HepG2 (cell line): ENCODE data around the gene PELI3. TPM values are rescaled to one million over a fixed set of nuclear protein-coding genes. Genes with fewer than 3 reads are reported as not detected.

Experiments
- ATAC-seq: fragments of 200-7000 bp; cut with Tn5 transposase; 3 replicates; pipeline ENCODE4 v1.9.1; 2020; ENCODE audit warnings: mild to moderate bottlenecking, moderate library complexity
- BruUV-seq: library from RNA; stranded (reverse); fragments of 400-500 nt; replicated peaks from 2 replicates; lab custom pipeline; 2021; lab: Mats Ljungman, UMichigan
- CTCF ChIA-PET: fragments of 300-600 bp; formaldehyde crosslinking; extraction: SDS; loops from one replicate; lab custom pipeline; 2021; ENCODE audit warnings: low total read pairs, inconsistent platforms, low intra/inter-chr PET ratio; lab: Yijun Ruan, JAX
- POLR2A ChIA-PET: fragments of 350-600 bp; sonication (Branson Sonifier 250); formaldehyde crosslinking; loops from one replicate; lab custom pipeline; 2020; ENCODE audit warnings: antibody characterized with exemption, inconsistent platforms; lab: Yijun Ruan, JAX
- DNase-seq: peaks from one replicate; pipeline ENCODE4 v3.0.0-alpha.2; 2015; ENCODE audit warnings: low spot score
- FAIRE-seq: peaks from 3 replicates; lab custom pipeline; 2011; peaks lifted over from hg19 to GRCh38; lab: Jason Lieb, UNC
- H2AFZ ChIP-seq: one replicate; pipeline ENCODE4 v1.6.1; 2011; ENCODE audit warnings: low read length, inconsistent platforms
- H3K27ac ChIP-seq: fragments of 300-600 bp; 3 replicates; pipeline ENCODE4 v1.8.0; 2011; ENCODE audit warnings: mixed run types, mild to moderate bottlenecking, mixed read lengths, low read length, inconsistent platforms; ENCODE audit not compliant: insufficient read depth; ENCODE audit errors: extremely low read length
- H3K27me3 ChIP-seq, 2 experiments: fragments of 200-600 bp in 1 of 2; 2 replicates in 1 of 2; 3 replicates in 1 of 2; pipeline versions ENCODE4 v1.6.0 to v1.8.0; 2011; ENCODE audit warnings: low read length in 2 of 2, mild to moderate bottlenecking in 2 of 2, moderate library complexity in 2 of 2, inconsistent platforms in 1 of 2; ENCODE audit not compliant: insufficient read depth in 2 of 2, control insufficient read depth in 1 of 2
- H3K36me3 ChIP-seq, 2 experiments: fragments of 200-600 bp in 1 of 2; replicated peaks in 1 of 2; 2 replicates in 1 of 2; 3 replicates in 1 of 2; pipeline versions ENCODE4 v1.5.1 to v1.8.0; 2011; ENCODE audit warnings: low read length in 2 of 2, inconsistent platforms in 1 of 2; ENCODE audit not compliant: insufficient read depth in 2 of 2, control insufficient read depth in 1 of 2
- H3K4me1 ChIP-seq: 2 replicates; pipeline ENCODE4 v1.5.1; 2012; ENCODE audit warnings: low read length, inconsistent platforms; ENCODE audit not compliant: insufficient read depth
- H3K4me2 ChIP-seq: 2 replicates; pipeline ENCODE4 v1.6.0; 2011; ENCODE audit warnings: low read depth, low read length, inconsistent platforms
- H3K4me3 ChIP-seq, 3 experiments: fragments of 200-600 bp in 1 of 3; sonication (generic), shearing (Covaris generic) in 1 of 3; replicated peaks in 1 of 3; 2 replicates each; pipeline ENCODE4 v1.5.1; 2011 to 2016; ENCODE audit warnings: low read length in 3 of 3, inconsistent platforms in 2 of 3, low read depth in 2 of 3, mild to moderate bottlenecking in 2 of 3, control low read depth in 1 of 3, mixed read lengths in 1 of 3; ENCODE audit not compliant: insufficient read depth in 1 of 3
- H3K79me2 ChIP-seq: one replicate; pipeline ENCODE4 v1.6.1; 2011; ENCODE audit warnings: low read length, inconsistent platforms; ENCODE audit not compliant: insufficient read depth
- H3K9ac ChIP-seq: 2 replicates; pipeline ENCODE4 v1.6.0; 2011; ENCODE audit warnings: mild to moderate bottlenecking, low read depth, low read length, inconsistent platforms; ENCODE audit not compliant: insufficient read depth
- H3K9me3 ChIP-seq: 2 replicates; pipeline ENCODE4 v1.5.1; 2012; ENCODE audit warnings: mild to moderate bottlenecking, low read length
- H4K20me1 ChIP-seq: 2 replicates; pipeline ENCODE4 v1.6.0; 2011; ENCODE audit warnings: inconsistent platforms, mild to moderate bottlenecking, low read length, moderate library complexity; ENCODE audit not compliant: insufficient read depth
- MED8 ChIP-seq: sonication (generic); formaldehyde crosslinking; IDR thresholded peaks from 2 replicates; pipeline ENCODE4 v1.8.1; 2023; ENCODE audit warnings: mild to moderate bottlenecking, missing genetic modification reagents; ENCODE audit not compliant: insufficient replicate concordance
- NFIC ChIP-seq: IDR thresholded peaks from 2 replicates; pipeline ENCODE4 v1.6.1; 2012; ENCODE audit warnings: mild to moderate bottlenecking, low read length, inconsistent platforms
- NFRKB ChIP-seq: fragments of 450-650 bp; IDR thresholded peaks from 2 replicates; pipeline ENCODE4 v1.6.1; 2017
- RCOR2 ChIP-seq: IDR thresholded peaks from 2 replicates; pipeline ENCODE4 v1.6.1; 2016; ENCODE audit warnings: missing biosample characterization, missing genetic modification reagents
- ZBTB38 ChIP-seq: sonication (generic); formaldehyde crosslinking; IDR thresholded peaks from 2 replicates; pipeline ENCODE4 v1.5.1; 2020; ENCODE audit warnings: mild to moderate bottlenecking, missing genetic modification reagents
- ZNF143 ChIP-seq: sonication (generic); formaldehyde crosslinking; IDR thresholded peaks from 2 replicates; pipeline ENCODE4 v1.4.0; 2020; ENCODE audit warnings: missing genetic modification reagents
- ZNF839 ChIP-seq: sonication (generic); formaldehyde crosslinking; IDR thresholded peaks from 2 replicates; pipeline ENCODE4 v1.4.0; 2020; ENCODE audit warnings: missing genetic modification reagents, mild to moderate bottlenecking, borderline replicate concordance
- WGBS: methylation state at CpG from one replicate; pipeline ENCODE4 v1.1.6; 2017; ENCODE audit warnings: low lambda C conversion rate; 5-methylcytosine and 5-hydroxymethylcytosine counted together
- in situ Hi-C: cut with HindIII; loops from 2 replicates; pipeline ENCODE4 v1.10.0; 2017; ENCODE audit warnings: low pct_unique_long_range_greater_than_20kb; ENCODE audit not compliant: extremely low pct_ligation_motif_present
- intact Hi-C: fragments of 100-400 bp; cut with micrococcal nuclease; formaldehyde crosslinking; loops from one replicate; pipeline ENCODE4 v1.10.0; 2022; ENCODE audit not compliant: unreplicated experiment
- polyA plus RNA-seq, 8 experiments: library from polyadenylated mRNA; depleted of rRNA in 3 of 8; stranded (reverse) in 7 of 8; unstranded in 1 of 8; fragments of >200 nt; fragmentation: Illumina TruSeq in 4 of 8; extraction: Trizol in 4 of 8; gene quantifications; 2 replicates each; pipeline versions ENCODE4 v1.2.1 to v1.2.3, GENCODE V29; 2011 to 2016; ENCODE audit warnings: low read depth in 4 of 8, missing spikeins in 1 of 8, mixed read lengths in 1 of 8; ENCODE audit not compliant: insufficient read depth in 1 of 8
- total RNA-seq, 5 experiments: library from RNA; depleted of rRNA; stranded (reverse); fragments of >200 nt; fragmentation: Illumina TruSeq; extraction: Trizol; gene quantifications; 2 replicates each; pipeline ENCODE4 v1.2.3, GENCODE V29; 2016; ENCODE audit warnings: low read depth in 1 of 5
- TF ChIP-seq, protein P1 (sequence below): sonication (generic); formaldehyde crosslinking; IDR thresholded peaks from 2 replicates; pipeline ENCODE4 v1.4.0; 2020; ENCODE audit warnings: mild to moderate bottlenecking, missing genetic modification reagents
- TF ChIP-seq, protein P2 (sequence below): sonication (generic); formaldehyde crosslinking; IDR thresholded peaks from 2 replicates; pipeline ENCODE4 v1.4.0; 2020; ENCODE audit warnings: mild to moderate bottlenecking, low read depth, missing genetic modification reagents
- TF ChIP-seq, protein P3 (sequence below): sonication (generic); formaldehyde crosslinking; IDR thresholded peaks from 2 replicates; pipeline ENCODE4 v1.5.1; 2020; ENCODE audit warnings: mild to moderate bottlenecking, missing genetic modification reagents, borderline replicate concordance
- TF ChIP-seq, protein P4 (sequence below): sonication (generic); formaldehyde crosslinking; conservative IDR thresholded peaks from 2 replicates; pipeline ENCODE4 v1.5.0; 2020; ENCODE audit warnings: missing genetic modification reagents

The PELI3 gene
- total and polyA plus RNA-seq, 2 of the 13 experiments (the other 11 are each of a cell fraction or from before 2014, with no cell fraction given) = 2.0 to 4.0 TPM

DNA sequence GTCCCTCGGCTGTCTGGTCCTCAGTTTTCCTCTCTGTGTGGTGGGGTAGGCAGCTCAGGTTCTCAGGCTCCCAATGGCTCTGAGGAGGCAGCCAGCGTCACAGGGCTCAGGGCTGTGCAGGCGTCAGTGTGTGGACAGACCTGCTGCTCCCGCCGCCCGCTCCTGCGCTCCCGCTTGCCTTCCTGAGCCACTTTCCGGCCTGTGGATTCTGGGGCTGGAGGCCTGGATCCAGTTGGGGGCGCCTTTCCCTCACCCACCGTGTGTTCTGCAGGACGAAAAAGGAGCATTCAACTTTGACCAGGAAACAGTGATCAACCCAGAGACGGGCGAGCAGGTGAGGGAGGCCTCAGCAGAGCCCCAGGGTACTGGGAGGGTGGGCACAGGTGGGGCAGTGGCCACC lies 28.2 kb downstream of the PELI3 start (continued):
- TF ChIP-seq, protein P1, sequence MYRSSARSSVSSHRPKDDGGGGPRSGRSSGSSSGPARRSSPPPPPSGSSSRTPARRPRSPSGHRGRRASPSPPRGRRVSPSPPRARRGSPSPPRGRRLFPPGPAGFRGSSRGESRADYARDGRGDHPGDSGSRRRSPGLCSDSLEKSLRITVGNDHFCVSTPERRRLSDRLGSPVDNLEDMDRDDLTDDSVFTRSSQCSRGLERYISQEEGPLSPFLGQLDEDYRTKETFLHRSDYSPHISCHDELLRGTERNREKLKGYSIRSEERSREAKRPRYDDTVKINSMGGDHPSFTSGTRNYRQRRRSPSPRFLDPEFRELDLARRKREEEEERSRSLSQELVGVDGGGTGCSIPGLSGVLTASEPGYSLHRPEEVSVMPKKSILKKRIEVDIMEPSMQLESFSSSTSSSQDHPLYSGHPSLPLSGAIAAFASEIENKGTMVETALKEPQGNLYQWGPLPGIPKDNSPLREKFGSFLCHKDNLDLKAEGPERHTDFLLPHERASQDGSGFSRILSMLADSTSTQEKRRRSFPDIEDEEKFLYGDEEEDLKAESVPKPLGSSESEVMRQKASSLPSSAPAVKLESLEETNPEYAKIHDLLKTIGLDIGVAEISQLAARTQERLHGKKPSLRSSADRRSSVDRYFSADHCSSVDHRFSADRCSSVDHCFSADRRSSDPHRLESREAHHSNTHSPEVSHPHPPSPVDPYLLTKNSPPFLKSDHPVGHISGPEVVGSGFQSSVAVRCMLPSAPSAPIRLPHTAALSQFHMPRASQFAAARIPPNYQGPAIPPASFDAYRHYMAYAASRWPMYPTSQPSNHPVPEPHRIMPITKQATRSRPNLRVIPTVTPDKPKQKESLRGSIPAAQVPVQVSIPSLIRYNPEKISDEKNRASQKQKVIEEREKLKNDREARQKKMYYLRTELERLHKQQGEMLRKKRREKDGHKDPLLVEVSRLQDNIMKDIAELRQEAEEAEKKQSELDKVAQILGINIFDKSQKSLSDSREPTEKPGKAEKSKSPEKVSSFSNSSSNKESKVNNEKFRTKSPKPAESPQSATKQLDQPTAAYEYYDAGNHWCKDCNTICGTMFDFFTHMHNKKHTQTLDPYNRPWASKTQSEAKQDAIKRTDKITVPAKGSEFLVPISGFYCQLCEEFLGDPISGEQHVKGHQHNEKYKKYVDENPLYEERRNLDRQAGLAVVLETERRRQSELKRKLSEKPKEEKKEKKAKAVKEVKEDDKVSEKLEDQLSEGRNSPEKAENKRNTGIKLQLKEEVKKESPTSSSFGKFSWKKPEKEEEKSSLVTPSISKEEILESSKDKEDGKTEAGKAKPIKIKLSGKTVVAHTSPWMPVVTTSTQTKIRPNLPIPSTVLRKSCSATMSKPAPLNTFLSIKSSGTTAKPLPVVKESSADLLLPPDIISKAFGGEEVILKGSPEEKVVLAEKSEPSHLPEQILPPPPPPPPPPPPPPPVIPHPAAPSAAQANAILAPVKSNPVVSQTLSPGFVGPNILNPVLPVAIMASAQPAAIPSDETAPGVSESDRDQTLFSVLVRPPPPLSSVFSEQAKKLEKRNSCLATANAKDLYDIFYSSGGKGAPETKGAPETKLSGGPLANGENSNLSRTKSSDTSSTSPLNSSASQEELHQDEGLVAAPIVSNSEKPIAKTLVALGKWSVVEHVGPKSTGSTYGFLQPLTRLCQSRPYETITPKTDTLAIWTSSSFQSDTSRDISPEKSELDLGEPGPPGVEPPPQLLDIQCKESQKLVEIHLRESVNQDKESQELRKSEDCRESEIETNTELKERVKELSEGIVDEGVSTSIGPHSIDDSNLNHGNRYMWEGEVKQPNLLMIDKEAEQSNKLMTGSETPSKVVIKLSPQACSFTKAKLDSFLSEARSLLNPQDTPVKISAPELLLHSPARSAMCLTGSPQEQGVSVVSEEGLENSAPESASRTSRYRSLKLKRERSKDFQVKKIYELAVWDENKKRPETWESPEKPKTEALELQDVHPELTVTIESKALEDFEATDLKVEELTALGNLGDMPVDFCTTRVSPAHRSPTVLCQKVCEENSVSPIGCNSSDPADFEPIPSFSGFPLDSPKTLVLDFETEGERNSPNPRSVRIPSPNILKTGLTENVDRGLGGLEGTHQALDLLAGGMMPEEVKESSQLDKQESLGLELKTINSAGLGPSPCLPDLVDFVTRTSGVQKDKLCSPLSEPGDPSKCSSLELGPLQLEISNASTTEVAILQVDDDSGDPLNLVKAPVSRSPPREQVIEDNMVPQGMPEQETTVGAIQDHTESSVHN (CRISPR knock-in tag) = no peak
- TF ChIP-seq, protein P2, sequence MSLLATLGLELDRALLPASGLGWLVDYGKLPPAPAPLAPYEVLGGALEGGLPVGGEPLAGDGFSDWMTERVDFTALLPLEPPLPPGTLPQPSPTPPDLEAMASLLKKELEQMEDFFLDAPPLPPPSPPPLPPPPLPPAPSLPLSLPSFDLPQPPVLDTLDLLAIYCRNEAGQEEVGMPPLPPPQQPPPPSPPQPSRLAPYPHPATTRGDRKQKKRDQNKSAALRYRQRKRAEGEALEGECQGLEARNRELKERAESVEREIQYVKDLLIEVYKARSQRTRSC (CRISPR knock-in tag) = no peak
- TF ChIP-seq RCOR2 (CRISPR knock-in tag) = no peak

DNA sequence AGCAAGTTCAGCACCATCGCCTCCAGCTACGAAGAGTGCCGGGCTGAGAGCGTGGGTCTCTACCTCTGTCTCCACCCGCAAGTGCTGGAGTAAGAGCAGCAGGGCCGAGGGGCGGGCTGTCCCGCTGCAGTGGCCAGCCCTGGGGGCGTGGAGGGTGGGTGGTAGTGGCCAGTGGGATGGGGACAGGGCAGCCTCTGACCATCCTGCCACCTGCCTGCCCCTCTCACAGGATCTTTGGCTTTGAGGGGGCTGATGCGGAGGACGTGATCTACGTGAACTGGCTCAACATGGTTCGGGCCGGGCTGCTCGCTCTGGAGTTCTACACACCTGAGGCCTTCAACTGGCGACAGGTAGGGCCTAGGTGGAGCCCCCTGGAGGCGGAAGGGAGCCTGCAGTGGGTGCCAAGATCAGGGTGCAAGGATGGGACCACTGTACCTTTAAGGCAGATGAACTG lies 28.7 kb downstream of the PELI3 start:
- Histone ChIP-seq H3K9ac (no peak overlapping the region), H3K27me3 (no peaks in the 10 kb centered on the region), H3K9me3 (no peaks in the 10 kb centered on the region), H4K20me1 (no peaks in the 10 kb centered on the region), H2AFZ (no peak overlapping the region), H3K4me1 (peaks cover 8% of the 10 kb centered on the region; the same call in 1 of the 2 replicates), H3K4me2 (no peak overlapping the region), H3K36me3 (peaks cover 15 to 33% of the 10 kb centered on the region in 2 experiments; a peak in 4 of 5 replicates), H3K27ac (no peak overlapping the region), H3K4me3 (no peak overlapping the region), H3K79me2 (no peaks in the 10 kb centered on the region)
- DNase-seq (no peak), ATAC-seq (no peak), FAIRE-seq (no peak)
- in situ Hi-C loops = no loop called here
- WGBS = 94% methylated on average over 14 of the region's 17 CpGs
- BruUV-seq = no TSS peak
- TF ChIP-seq NFRKB (no peak), NFIC (no peak), ZNF839 (CRISPR knock-in tag) (no peak), MED8 (CRISPR knock-in tag) (no peak), ZBTB38 (CRISPR knock-in tag) (0 out of 2 replicates have a peak, but pooled peaks have one; percentile 6), ZNF143 (CRISPR knock-in tag) (no peak)
- TF ChIP-seq, protein P3, sequence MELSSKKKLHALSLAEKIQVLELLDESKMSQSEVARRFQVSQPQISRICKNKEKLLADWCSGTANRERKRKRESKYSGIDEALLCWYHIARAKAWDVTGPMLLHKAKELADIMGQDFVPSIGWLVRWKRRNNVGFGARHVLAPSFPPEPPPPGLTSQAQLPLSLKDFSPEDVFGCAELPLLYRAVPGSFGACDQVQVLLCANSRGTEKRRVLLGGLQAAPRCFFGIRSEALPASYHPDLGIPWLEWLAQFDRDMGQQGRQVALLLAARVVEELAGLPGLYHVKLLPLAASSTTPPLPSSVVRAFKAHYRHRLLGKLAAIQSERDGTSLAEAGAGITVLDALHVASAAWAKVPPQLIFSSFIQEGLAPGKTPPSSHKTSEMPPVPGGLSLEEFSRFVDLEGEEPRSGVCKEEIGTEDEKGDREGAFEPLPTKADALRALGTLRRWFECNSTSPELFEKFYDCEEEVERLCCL = no peak
- TF ChIP-seq, protein P4, sequence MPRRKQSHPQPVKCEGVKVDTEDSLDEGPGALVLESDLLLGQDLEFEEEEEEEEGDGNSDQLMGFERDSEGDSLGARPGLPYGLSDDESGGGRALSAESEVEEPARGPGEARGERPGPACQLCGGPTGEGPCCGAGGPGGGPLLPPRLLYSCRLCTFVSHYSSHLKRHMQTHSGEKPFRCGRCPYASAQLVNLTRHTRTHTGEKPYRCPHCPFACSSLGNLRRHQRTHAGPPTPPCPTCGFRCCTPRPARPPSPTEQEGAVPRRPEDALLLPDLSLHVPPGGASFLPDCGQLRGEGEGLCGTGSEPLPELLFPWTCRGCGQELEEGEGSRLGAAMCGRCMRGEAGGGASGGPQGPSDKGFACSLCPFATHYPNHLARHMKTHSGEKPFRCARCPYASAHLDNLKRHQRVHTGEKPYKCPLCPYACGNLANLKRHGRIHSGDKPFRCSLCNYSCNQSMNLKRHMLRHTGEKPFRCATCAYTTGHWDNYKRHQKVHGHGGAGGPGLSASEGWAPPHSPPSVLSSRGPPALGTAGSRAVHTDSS (CRISPR knock-in tag) = no peak
- intact Hi-C loops = no loop called here
- ChIA-PET POLR2A (no interaction called here), CTCF (no interaction called here)
